ENCODE results near the gene AATK. TPM values are rescaled to one million over a fixed set of nuclear protein-coding genes. Genes with fewer than 3 reads are reported as not detected.

AATK gene
- polyA plus RNA-seq, 2 of the 4 experiments (the other 2 are of a cell fraction), result 0.26 to 0.37 TPM

DNA sequence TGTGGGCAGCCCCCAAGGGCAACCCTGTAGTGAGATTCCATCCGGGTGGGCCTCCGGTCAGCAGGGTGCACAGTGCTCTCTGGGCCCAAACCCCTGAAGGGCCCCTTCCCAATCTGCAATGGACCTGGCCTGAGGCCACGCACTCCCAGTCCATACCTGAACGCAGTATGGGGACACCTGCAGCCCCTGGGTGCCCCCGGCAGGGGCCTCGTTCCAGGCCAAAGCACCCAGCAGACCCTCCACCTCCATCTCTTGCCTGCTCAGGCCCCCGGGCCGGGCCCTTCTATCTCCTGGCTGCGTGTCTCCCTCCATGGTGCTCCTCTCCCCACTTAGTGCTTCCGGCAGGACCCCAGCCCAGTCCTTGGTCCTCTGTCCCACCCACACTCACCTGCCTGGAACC is 17.3 kb upstream of the AATK start (continued):
- TF ChIP-seq, protein P1, sequence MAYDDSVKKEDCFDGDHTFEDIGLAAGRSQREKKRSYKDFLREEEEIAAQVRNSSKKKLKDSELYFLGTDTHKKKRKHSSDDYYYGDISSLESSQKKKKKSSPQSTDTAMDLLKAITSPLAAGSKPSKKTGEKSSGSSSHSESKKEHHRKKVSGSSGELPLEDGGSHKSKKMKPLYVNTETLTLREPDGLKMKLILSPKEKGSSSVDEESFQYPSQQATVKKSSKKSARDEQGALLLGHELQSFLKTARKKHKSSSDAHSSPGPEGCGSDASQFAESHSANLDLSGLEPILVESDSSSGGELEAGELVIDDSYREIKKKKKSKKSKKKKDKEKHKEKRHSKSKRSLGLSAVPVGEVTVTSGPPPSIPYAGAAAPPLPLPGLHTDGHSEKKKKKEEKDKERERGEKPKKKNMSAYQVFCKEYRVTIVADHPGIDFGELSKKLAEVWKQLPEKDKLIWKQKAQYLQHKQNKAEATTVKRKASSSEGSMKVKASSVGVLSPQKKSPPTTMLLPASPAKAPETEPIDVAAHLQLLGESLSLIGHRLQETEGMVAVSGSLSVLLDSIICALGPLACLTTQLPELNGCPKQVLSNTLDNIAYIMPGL (CRISPR knock-in tag; IDR thresholded peaks at IDR 0.05; ENCODE audit: borderline replicate concordance), result no peak
- TF ChIP-seq, protein P2, sequence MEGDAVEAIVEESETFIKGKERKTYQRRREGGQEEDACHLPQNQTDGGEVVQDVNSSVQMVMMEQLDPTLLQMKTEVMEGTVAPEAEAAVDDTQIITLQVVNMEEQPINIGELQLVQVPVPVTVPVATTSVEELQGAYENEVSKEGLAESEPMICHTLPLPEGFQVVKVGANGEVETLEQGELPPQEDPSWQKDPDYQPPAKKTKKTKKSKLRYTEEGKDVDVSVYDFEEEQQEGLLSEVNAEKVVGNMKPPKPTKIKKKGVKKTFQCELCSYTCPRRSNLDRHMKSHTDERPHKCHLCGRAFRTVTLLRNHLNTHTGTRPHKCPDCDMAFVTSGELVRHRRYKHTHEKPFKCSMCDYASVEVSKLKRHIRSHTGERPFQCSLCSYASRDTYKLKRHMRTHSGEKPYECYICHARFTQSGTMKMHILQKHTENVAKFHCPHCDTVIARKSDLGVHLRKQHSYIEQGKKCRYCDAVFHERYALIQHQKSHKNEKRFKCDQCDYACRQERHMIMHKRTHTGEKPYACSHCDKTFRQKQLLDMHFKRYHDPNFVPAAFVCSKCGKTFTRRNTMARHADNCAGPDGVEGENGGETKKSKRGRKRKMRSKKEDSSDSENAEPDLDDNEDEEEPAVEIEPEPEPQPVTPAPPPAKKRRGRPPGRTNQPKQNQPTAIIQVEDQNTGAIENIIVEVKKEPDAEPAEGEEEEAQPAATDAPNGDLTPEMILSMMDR (IDR thresholded peaks at IDR 0.05), result no peak
- TF ChIP-seq NR3C1 (IDR thresholded peaks at IDR 0.05) (no peak), ZSCAN20 (CRISPR knock-in tag; IDR thresholded peaks at IDR 0.05) (no peak), ESRRA (IDR thresholded peaks at IDR 0.05; ENCODE audit: borderline replicate concordance, low read length) (no peak), JUN (IDR thresholded peaks at IDR 0.05) (no peak)
- TF ChIP-seq, protein P3, sequence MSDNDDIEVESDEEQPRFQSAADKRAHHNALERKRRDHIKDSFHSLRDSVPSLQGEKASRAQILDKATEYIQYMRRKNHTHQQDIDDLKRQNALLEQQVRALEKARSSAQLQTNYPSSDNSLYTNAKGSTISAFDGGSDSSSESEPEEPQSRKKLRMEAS (IDR thresholded peaks at IDR 0.05), result no peak

DNA sequence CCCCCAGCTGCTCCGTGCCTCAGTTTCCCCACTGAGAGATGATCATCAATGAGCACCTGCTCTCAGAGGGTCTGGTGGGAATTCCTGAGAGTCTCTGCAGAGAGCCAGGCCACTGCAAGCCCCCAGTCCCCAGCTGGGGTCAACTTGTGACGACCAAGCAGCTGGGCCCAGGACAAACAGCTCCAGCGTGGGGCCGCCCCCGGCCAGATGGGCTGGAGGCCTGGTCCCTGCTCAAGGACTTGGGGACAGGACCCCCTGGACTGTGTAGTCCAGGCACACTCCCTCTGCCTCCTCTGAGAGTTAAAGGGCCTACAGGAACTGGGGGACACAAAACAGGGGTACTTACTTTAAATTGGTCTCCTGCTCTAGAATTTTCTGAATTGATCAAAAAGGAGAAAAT is 16.6 kb upstream of the AATK start:
- no peak overlapping the region for H3K4me2 ChIP-seq
- no peak for FAIRE-seq
- no peaks in the 10 kb centered on the region for H3K9me3 ChIP-seq
- no peaks in the 10 kb centered on the region for H3K4me1 ChIP-seq
- WGBS (ENCODE audit: missing lambda C conversion rate), result 78% methylated on average over 4 of the region's 5 CpGs
- CTCF ChIA-PET, result interaction anchor here (1.5 to 3.1 kb wide), 4 partner anchors 8 to 47 kb away, joined by 3 to 22 read pairs (median 6); no protein-coding TSS in a partner anchor
- no peak for ATAC-seq
- no peak for DNase-seq (ENCODE audit: low read depth in 1 of 2, low spot score in 1 of 2)
- TF ChIP-seq EHF (CRISPR knock-in tag; IDR thresholded peaks at IDR 0.05) (no peak), RAD21 (conservative IDR thresholded peaks at IDR 0.05 in 1 of 2, IDR thresholded peaks at IDR 0.05 in 1 of 2) (no peak)
- H3K4me3 ChIP-seq, result no peak overlapping the region
- no peak overlapping the region for H3K27ac ChIP-seq
- POLR2A ChIA-PET, result no interaction called here

DNA sequence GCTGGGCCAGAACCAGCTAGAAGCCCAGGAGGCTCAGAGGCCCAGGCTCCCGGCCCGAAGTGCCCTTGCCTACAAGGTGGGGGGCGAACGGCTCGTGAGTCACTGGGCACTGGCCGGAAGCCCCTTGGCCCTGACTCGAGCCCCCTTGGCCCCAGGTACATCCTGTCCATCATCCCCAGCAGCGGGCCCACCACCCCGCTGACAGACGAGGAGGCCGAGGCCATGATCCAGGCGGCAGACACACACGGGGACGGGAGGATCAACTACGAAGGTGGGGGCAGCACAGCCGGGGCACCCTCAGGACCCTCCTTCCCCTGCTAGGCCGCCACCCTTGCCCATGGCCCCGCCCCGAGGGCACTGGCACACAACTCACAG is 15.8 kb upstream of the AATK start:
- no peak overlapping the region for H3K27ac ChIP-seq
- H3K4me2 ChIP-seq, result no peak overlapping the region
- no peak for ATAC-seq
- no peak for FAIRE-seq
- POLR2A ChIA-PET, result no interaction called here
- WGBS (ENCODE audit: missing lambda C conversion rate), result 79% methylated on average over 13 of the region's 19 CpGs
- H3K4me1 ChIP-seq, result no peaks in the 10 kb centered on the region
- TF ChIP-seq, protein P1 (CRISPR knock-in tag; IDR thresholded peaks at IDR 0.05; ENCODE audit: borderline replicate concordance), result no peak
- TF ChIP-seq KDM5A (IDR thresholded peaks at IDR 0.05) (no peak), JUN (IDR thresholded peaks at IDR 0.05) (no peak), HOXB13 (CRISPR knock-in tag; IDR thresholded peaks at IDR 0.05; ENCODE audit: low read depth) (no peak)
- TF ChIP-seq, protein P4, sequence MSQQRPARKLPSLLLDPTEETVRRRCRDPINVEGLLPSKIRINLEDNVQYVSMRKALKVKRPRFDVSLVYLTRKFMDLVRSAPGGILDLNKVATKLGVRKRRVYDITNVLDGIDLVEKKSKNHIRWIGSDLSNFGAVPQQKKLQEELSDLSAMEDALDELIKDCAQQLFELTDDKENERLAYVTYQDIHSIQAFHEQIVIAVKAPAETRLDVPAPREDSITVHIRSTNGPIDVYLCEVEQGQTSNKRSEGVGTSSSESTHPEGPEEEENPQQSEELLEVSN (IDR thresholded peaks at IDR 0.05; ENCODE audit: borderline replicate concordance, low read depth), result no peak
- H3K4me3 ChIP-seq, result no peak overlapping the region
- CTCF ChIA-PET, result interaction anchor here (1.1 to 3.1 kb wide), 6 partner anchors 9 to 59 kb away, joined by 3 to 22 read pairs (median 4); no protein-coding TSS in a partner anchor
- H3K9me3 ChIP-seq, result no peaks in the 10 kb centered on the region
- DNase-seq (ENCODE audit: low read depth in 1 of 2, low spot score in 1 of 2), result no peak

Data from A549 (cell line).